K562 (cell line): ENCODE measurements around the gene RNF175. TPM values are rescaled to one million over a fixed set of nuclear protein-coding genes. Genes with fewer than 3 reads are reported as not detected.

ENCODE experiments used
- ATAC-seq: fragments of 200-7000 bp; cut with Tn5 transposase; 3 replicates; pipeline ENCODE4 v1.9.1; 2020; ENCODE audit warnings: moderate library complexity
- BruUV-seq: library from RNA; stranded (reverse); fragments of 400-500 nt; replicated peaks from 2 replicates; lab custom pipeline; 2021; lab: Mats Ljungman, UMichigan
- CTCF ChIA-PET: fragments of 300-600 bp; formaldehyde crosslinking; extraction: SDS; loops from one replicate; lab custom pipeline; 2021; ENCODE audit warnings: low intra/inter-chr PET ratio; lab: Yijun Ruan, JAX
- POLR2A ChIA-PET: fragments of 300-600, 350-650 bp; sonication (Branson Sonifier 250); formaldehyde crosslinking; extraction: SDS; loops from one replicate; lab custom pipeline; 2021; ENCODE audit warnings: antibody characterized with exemption, inconsistent platforms; lab: Yijun Ruan, JAX
- DNase-seq, 4 experiments: peaks; one replicate each; pipeline versions ENCODE4 v3.0.0 to v3.0.0-alpha.2; 2011 to 2018; ENCODE audit warnings: low spot score in 3 of 4, mixed read lengths in 3 of 4; ENCODE audit errors: extremely low read depth in 1 of 4
- FAIRE-seq: peaks from 2 replicates; lab custom pipeline; 2011; peaks lifted over from hg19 to GRCh38; lab: Jason Lieb, UNC
- H2AFZ ChIP-seq: 2 replicates; pipeline ENCODE4 v1.6.0; 2011; ENCODE audit warnings: low read depth, low read length, control low read depth, inconsistent platforms
- H3K27ac ChIP-seq: fragments of 200-600 bp; 3 replicates; pipeline ENCODE4 v1.8.0; 2011; ENCODE audit warnings: low read depth, mild to moderate bottlenecking, control low read depth, inconsistent platforms, low read length, moderate library complexity, mixed read lengths; ENCODE audit errors: extremely low read depth
- H3K27me3 ChIP-seq, 2 experiments: fragments of 300-600 bp in 1 of 2; 2 replicates in 1 of 2; 3 replicates in 1 of 2; pipeline versions ENCODE4 v1.6.0 to v1.8.0; 2011; ENCODE audit warnings: inconsistent platforms in 2 of 2, low read length in 2 of 2, mild to moderate bottlenecking in 1 of 2, mixed read lengths in 1 of 2, moderate library complexity in 1 of 2; ENCODE audit not compliant: control insufficient read depth in 2 of 2, insufficient read depth in 2 of 2
- H3K36me3 ChIP-seq: fragments of 300-600 bp; 3 replicates; pipeline ENCODE4 v1.8.0; 2011; ENCODE audit warnings: mild to moderate bottlenecking, low read length, inconsistent platforms; ENCODE audit not compliant: control insufficient read depth, insufficient read depth
- H3K4me1 ChIP-seq, 2 experiments: fragments of 200-600 bp in 1 of 2; replicated peaks in 1 of 2; 2 replicates in 1 of 2; 3 replicates in 1 of 2; pipeline versions ENCODE4 v1.5.1 to v1.8.0; 2011; ENCODE audit warnings: inconsistent platforms in 2 of 2, low read length in 2 of 2, mild to moderate bottlenecking in 1 of 2, mixed read lengths in 1 of 2, moderate library complexity in 1 of 2; ENCODE audit not compliant: control insufficient read depth in 2 of 2, insufficient read depth in 2 of 2
- H3K4me2 ChIP-seq: 2 replicates; pipeline ENCODE4 v1.6.1; 2011; ENCODE audit warnings: low read length, control low read depth, inconsistent platforms, mixed read lengths; ENCODE audit not compliant: insufficient read depth
- H3K4me3 ChIP-seq: fragments of 200-600 bp; sonication (generic), shearing (Covaris generic); 2 replicates; pipeline ENCODE4 v1.5.1; 2016; ENCODE audit warnings: control low read depth, inconsistent platforms
- H3K79me2 ChIP-seq: fragments of 200-600 bp; 3 replicates; pipeline ENCODE4 v1.8.0; 2011; ENCODE audit warnings: low read length, inconsistent platforms; ENCODE audit not compliant: control insufficient read depth, insufficient read depth
- H3K9ac ChIP-seq, 2 experiments: 2 replicates each; pipeline versions ENCODE4 v1.6.0 to v1.6.1; 2011; ENCODE audit warnings: low read depth in 2 of 2, low read length in 2 of 2, control low read depth in 1 of 2, inconsistent platforms in 1 of 2, mild to moderate bottlenecking in 1 of 2, mixed read lengths in 1 of 2; ENCODE audit not compliant: insufficient read depth in 1 of 2
- H3K9me1 ChIP-seq: one replicate; pipeline ENCODE4 v1.6.0; 2011; ENCODE audit warnings: inconsistent platforms, mild to moderate bottlenecking, low read length, moderate library complexity; ENCODE audit not compliant: control insufficient read depth, insufficient read depth
- H3K9me3 ChIP-seq: replicated peaks from 2 replicates; pipeline ENCODE4 v1.5.1; 2011; ENCODE audit warnings: low read depth, low read length, inconsistent platforms; ENCODE audit not compliant: control insufficient read depth, insufficient read depth
- H4K20me1 ChIP-seq: replicated peaks from 2 replicates; pipeline ENCODE4 v1.6.1; 2011; ENCODE audit warnings: low read length, inconsistent platforms, mixed read lengths; ENCODE audit not compliant: control insufficient read depth, insufficient read depth
- BRD9 ChIP-seq: fragments of 450-650 bp; IDR thresholded peaks from 2 replicates; pipeline ENCODE4 v1.6.1; 2018; ENCODE audit warnings: low read depth; ENCODE audit not compliant: partially characterized antibody
- EGR1 ChIP-seq: fragments of 450-650 bp; conservative IDR thresholded peaks from 2 replicates; pipeline ENCODE4 v1.6.1; 2017; ENCODE audit warnings: mild to moderate bottlenecking
- ETV5 ChIP-seq: sonication (generic); formaldehyde crosslinking; IDR thresholded peaks from 2 replicates; pipeline ENCODE4 v1.4.0; 2020; ENCODE audit warnings: low read depth, mild to moderate bottlenecking, missing genetic modification reagents
- FOXA1 ChIP-seq: fragments of 450-650 bp; IDR thresholded peaks from 2 replicates; pipeline ENCODE4 v1.6.1; 2016; ENCODE audit warnings: mild to moderate bottlenecking, borderline replicate concordance
- PML ChIP-seq: IDR thresholded peaks from 2 replicates; pipeline ENCODE4 v1.6.1; 2012; ENCODE audit warnings: low read length, inconsistent platforms
- SMAD1 ChIP-seq: fragments of 150-350 bp; IDR thresholded peaks from 2 replicates; pipeline ENCODE4 v1.6.1; 2014; ENCODE audit warnings: low read length, low read depth; ENCODE audit not compliant: partially characterized antibody
- SMAD3 ChIP-seq: fragments of 450-650 bp; formaldehyde crosslinking; conservative IDR thresholded peaks from 2 replicates; pipeline ENCODE4 v1.4.0; 2020; ENCODE audit warnings: mild to moderate bottlenecking
- SMC3 ChIP-seq: conservative IDR thresholded peaks from 2 replicates; pipeline ENCODE4 v1.6.1; 2011; ENCODE audit warnings: low read depth, low read length, improper control_type of control experiment; ENCODE audit not compliant: insufficient read depth
- U2AF1 ChIP-seq: fragments of 200-400 bp; formaldehyde crosslinking; optimal IDR thresholded peaks from 2 replicates; pipeline ENCODE3; 2017; ENCODE audit warnings: mild to moderate bottlenecking, low read depth, low read length, moderate library complexity
- ZFP1 ChIP-seq: fragments of 450-650 bp; formaldehyde crosslinking; IDR thresholded peaks from 2 replicates; pipeline ENCODE4 v1.4.0; 2020; ENCODE audit warnings: mild to moderate bottlenecking, mixed read lengths
- ZNF57 ChIP-seq: fragments of 450-650 bp; formaldehyde crosslinking; IDR thresholded peaks from 2 replicates; pipeline ENCODE4 v1.4.0; 2020; ENCODE audit warnings: mild to moderate bottlenecking, moderate library complexity
- ZSCAN29 ChIP-seq: fragments of 450-650 bp; IDR thresholded peaks from 2 replicates; pipeline ENCODE4 v1.6.1; 2017
- WGBS: fragments of 100-300 bp; shearing (Covaris generic); methylation state at CpG from one replicate; pipeline ENCODE4 v1.1.6; 2016; ENCODE audit warnings: low coverage, mixed read lengths; ENCODE audit not compliant: insufficient coverage; ENCODE audit errors: missing lambda C conversion rate; 5-methylcytosine and 5-hydroxymethylcytosine counted together
- in situ Hi-C: fragments of 300-500 bp; cut with MboI; formaldehyde crosslinking; loops from 4 replicates; pipeline ENCODE4 v1.15.0; 2018; ENCODE audit warnings: inconsistent platforms, mixed read lengths
- intact Hi-C: fragments of 100-400 bp; cut with micrococcal nuclease; formaldehyde crosslinking; loops from 2 replicates; pipeline ENCODE4 v1.14.2; 2022
- polyA plus RNA-seq, 8 experiments: library from polyadenylated mRNA; depleted of rRNA in 4 of 8; stranded (reverse) in 5 of 8; unstranded in 3 of 8; fragments of >200 nt; fragmentation: Nextera tagmentation in 2 of 8; fragmentation: Illumina TruSeq in 1 of 8; extraction: Ambion mirVana in 2 of 8; extraction: Trizol in 1 of 8; gene quantifications; 2 replicates each; pipeline versions ENCODE4 v1.2.1 to v1.2.3, GENCODE V29; 2011 to 2014; ENCODE audit warnings: inconsistent platforms in 1 of 8, missing spikeins in 1 of 8
- total RNA-seq, 7 experiments: library from RNA; depleted of rRNA in 6 of 7; stranded (reverse); fragments of >200 nt in 6 of 7; fragmentation: Illumina TruSeq in 2 of 7; extraction: Trizol in 2 of 7; gene quantifications; 2 replicates each; pipeline versions ENCODE4 v1.2.1 to v1.2.3, GENCODE V29; 2011 to 2021; ENCODE audit warnings: low replicate concordance in 1 of 7
- TF ChIP-seq, protein P1 (sequence below): IDR thresholded peaks from 2 replicates; pipeline ENCODE4 v1.6.1; 2016; ENCODE audit warnings: missing genetic modification characterization, missing compliant biosample characterization

Gene RNF175
- total and polyA plus RNA-seq, 9 of the 15 experiments (the other 6 are each of a cell fraction or from before 2014, with no cell fraction given): not detected

DNA sequence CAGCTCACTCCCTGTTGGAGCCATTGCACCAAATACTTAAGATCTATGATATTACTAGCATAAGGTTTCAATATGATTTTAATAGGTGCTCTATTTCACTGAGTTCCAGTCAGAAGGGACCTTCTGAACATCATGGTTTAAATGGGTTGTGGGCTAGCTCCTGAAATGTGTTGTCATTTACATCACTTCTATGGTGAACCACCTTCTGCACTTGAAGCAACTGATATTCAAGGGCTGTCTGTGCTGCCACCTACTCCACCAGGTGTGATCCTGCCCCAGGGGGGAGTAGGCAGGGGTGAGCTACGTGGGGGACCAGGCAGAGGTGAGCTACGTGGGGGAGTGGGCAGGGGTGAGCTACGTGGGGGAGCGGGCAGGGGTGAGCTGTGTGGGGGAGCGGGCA is 35.2 kb downstream of the RNF175 start:
- H3K4me3 ChIP-seq: no peak overlapping the region
- no peak overlapping the region for H3K9ac ChIP-seq
- CTCF ChIA-PET: no interaction called here
- H4K20me1 ChIP-seq: no peaks in the 10 kb centered on the region
- H3K4me1 ChIP-seq: no peaks in the 10 kb centered on the region
- H3K79me2 ChIP-seq: no peaks in the 10 kb centered on the region
- H3K27ac ChIP-seq: no peak overlapping the region
- no TSS peak for BruUV-seq
- H3K4me2 ChIP-seq: no peak overlapping the region
- in situ Hi-C loops (no loop called here), intact Hi-C loops (no loop called here)
- H2AFZ ChIP-seq: no peak overlapping the region
- FAIRE-seq (no peak), ATAC-seq (no peak), DNase-seq (no peak)
- H3K9me3 ChIP-seq: no peaks in the 10 kb centered on the region
- POLR2A ChIA-PET: interaction anchor here (1.0 kb wide), 1 partner anchor 207 kb away, joined by 3 read pairs; no protein-coding TSS in a partner anchor
- H3K27me3 ChIP-seq: peaks cover 2 to 5% of the 10 kb centered on the region in 2 experiments; a peak in 2 of 5 replicates
- H3K36me3 ChIP-seq: no peaks in the 10 kb centered on the region
- TF ChIP-seq ZFP1 (no peak), ZNF57 (CRISPR knock-in tag) (no peak), SMC3 (no peak), U2AF1 (no peak), PML (no peak), ZSCAN29 (no peak), SMAD3 (CRISPR knock-in tag) (no peak), FOXA1 (no peak), ETV5 (CRISPR knock-in tag) (no peak), EGR1 (no peak), SMAD1 (no peak), BRD9 (no peak)
- TF ChIP-seq, protein P1, sequence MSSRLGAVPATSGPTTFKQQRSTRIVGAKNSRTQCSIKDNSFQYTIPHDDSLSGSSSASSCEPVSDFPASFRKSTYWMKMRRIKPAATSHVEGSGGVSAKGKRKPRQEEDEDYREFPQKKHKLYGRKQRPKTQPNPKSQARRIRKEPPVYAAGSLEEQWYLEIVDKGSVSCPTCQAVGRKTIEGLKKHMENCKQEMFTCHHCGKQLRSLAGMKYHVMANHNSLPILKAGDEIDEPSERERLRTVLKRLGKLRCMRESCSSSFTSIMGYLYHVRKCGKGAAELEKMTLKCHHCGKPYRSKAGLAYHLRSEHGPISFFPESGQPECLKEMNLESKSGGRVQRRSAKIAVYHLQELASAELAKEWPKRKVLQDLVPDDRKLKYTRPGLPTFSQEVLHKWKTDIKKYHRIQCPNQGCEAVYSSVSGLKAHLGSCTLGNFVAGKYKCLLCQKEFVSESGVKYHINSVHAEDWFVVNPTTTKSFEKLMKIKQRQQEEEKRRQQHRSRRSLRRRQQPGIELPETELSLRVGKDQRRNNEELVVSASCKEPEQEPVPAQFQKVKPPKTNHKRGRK: no peak
- H3K9me1 ChIP-seq: no peaks in the 10 kb centered on the region
- WGBS: 0% methylated on average over 1 of the region's 5 CpGs
